Esophagus squamous epithelium (tissue), 5 donors: ENCODE measurements around the gene ASAP2. TPM values are rescaled to one million over a fixed set of nuclear protein-coding genes. Genes with fewer than 3 reads are reported as not detected.

Experiments used
- DNase-seq: peaks from one replicate; lab custom pipeline; 2025; lab: John Stamatoyannopoulos, UW
- H3K27ac ChIP-seq, 4 donors: fragments of 200-600 bp; sonication (generic); one replicate each; pipeline ENCODE4 v1.5.1; 2016 to 2019; ENCODE audit warnings: mild to moderate bottlenecking in 1 of 4
- H3K27me3 ChIP-seq, 4 donors: fragments of 200-600 bp; sonication (generic); 1 replicate in 3 of 4; 2 replicates in 1 of 4; pipeline versions ENCODE4 v1.5.1 to v1.6.0; 2017 to 2021; ENCODE audit warnings: antibody characterized with exemption in 1 of 4
- H3K36me3 ChIP-seq, 3 donors: fragments of 200-600 bp; sonication (generic); one replicate each; pipeline ENCODE4 v1.5.1; 2016 to 2019
- H3K4me1 ChIP-seq, 3 donors: fragments of 200-600 bp; sonication (generic); one replicate each; pipeline ENCODE4 v1.5.1; 2017 to 2019
- H3K4me3 ChIP-seq, 4 donors: fragments of 200-600 bp; sonication (generic); 1 replicate in 3 of 4; 2 replicates in 1 of 4; pipeline ENCODE4 v1.5.1; 2016 to 2019; ENCODE audit warnings: mild to moderate bottlenecking in 2 of 4, moderate library complexity in 1 of 4
- H3K9me3 ChIP-seq, 3 donors: fragments of 200-600 bp; sonication (generic); one replicate each; pipeline ENCODE4 v1.5.1; 2016 to 2019
- POLR2A ChIP-seq, 4 donors: fragments of 450-650 bp; IDR thresholded peaks; one replicate each; pipeline ENCODE4 v1.6.1; 2017; ENCODE audit warnings: antibody characterized with exemption in 4 of 4, mild to moderate bottlenecking in 4 of 4, moderate library complexity in 3 of 4
- WGBS, 2 donors: methylation state at CpG; one replicate each; pipeline ENCODE4 v1.1.5; 2018; 5-methylcytosine and 5-hydroxymethylcytosine counted together
- intact Hi-C: fragments of 100-400 bp; cut with DNase I; formaldehyde crosslinking; loops from one replicate; pipeline ENCODE4 v1.15.0; 2022
- total RNA-seq, 4 donors: library from RNA; depleted of rRNA; stranded (reverse); fragments of >200 nt; gene quantifications; one replicate each; pipeline ENCODE4 v1.1.0, GENCODE V29; 2016
- TF ChIP-seq, protein P1 (sequence below), 6 experiments: fragments of 450-650 bp in 4 of 6; fragments of 200-600 bp in 2 of 6; sonication (generic) in 2 of 6; IDR thresholded peaks; one replicate each; pipeline ENCODE4 v1.5.1; 2016 to 2019; ENCODE audit warnings: antibody characterized with exemption in 6 of 6, mild to moderate bottlenecking in 4 of 6, moderate library complexity in 4 of 6
- donor health status: DM: yes; HTN: yes; CAD: no.

The ASAP2 gene
- total RNA-seq, 4 donors from 2014 or later, result 3.3 to 15.3 (median 6.9) TPM

- Histone ChIP-seq H3K27ac (no peak overlapping the region), H3K4me1 (peaks cover 0 to 37% (median 15%) of the 10 kb centered on the region in 3 donors), H3K9me3 (no peaks in the 10 kb centered on the region), H3K4me3 (no peak overlapping the region), H3K27me3 (no peaks in the 10 kb centered on the region), H3K36me3 (peaks cover 0 to 20% (median 0%) of the 10 kb centered on the region in 3 donors)
- DNase-seq, result no peak
- intact Hi-C loops, result no loop called here
- 62 to 70% methylated on average over 4 to 8 of the region's 8 CpGs for WGBS, 2 donors
- no peak for TF ChIP-seq POLR2A (IDR thresholded peaks at IDR 0.05)
- TF ChIP-seq, protein P1, sequence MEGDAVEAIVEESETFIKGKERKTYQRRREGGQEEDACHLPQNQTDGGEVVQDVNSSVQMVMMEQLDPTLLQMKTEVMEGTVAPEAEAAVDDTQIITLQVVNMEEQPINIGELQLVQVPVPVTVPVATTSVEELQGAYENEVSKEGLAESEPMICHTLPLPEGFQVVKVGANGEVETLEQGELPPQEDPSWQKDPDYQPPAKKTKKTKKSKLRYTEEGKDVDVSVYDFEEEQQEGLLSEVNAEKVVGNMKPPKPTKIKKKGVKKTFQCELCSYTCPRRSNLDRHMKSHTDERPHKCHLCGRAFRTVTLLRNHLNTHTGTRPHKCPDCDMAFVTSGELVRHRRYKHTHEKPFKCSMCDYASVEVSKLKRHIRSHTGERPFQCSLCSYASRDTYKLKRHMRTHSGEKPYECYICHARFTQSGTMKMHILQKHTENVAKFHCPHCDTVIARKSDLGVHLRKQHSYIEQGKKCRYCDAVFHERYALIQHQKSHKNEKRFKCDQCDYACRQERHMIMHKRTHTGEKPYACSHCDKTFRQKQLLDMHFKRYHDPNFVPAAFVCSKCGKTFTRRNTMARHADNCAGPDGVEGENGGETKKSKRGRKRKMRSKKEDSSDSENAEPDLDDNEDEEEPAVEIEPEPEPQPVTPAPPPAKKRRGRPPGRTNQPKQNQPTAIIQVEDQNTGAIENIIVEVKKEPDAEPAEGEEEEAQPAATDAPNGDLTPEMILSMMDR (IDR thresholded peaks at IDR 0.05), result no peak
Measured at GRCh38 chr2:9280224-9280623, 73.6 kb downstream of the ASAP2 start.

- Histone ChIP-seq H3K9me3 (no peaks in the 10 kb centered on the region), H3K4me3 (no peak overlapping the region), H3K4me1 (peaks cover 0 to 37% (median 6%) of the 10 kb centered on the region in 3 donors), H3K27ac (no peak overlapping the region), H3K36me3 (peaks cover 0 to 20% (median 0%) of the 10 kb centered on the region in 3 donors), H3K27me3 (no peaks in the 10 kb centered on the region)
- TF ChIP-seq, protein P1 (IDR thresholded peaks at IDR 0.05), result no peak
- TF ChIP-seq POLR2A (IDR thresholded peaks at IDR 0.05), result no peak
- no peak for DNase-seq
- intact Hi-C loops, result no loop called here
- 93 to 96% methylated on average over 7 of the region's 7 CpGs for WGBS, 2 donors
Measured at GRCh38 chr2:9281145-9281544, 74.5 kb downstream of the ASAP2 start.

GRCh38 chr2:9282128-9283112 is 75.8 kb downstream of the ASAP2 start:
- DNase-seq, result no peak
- intact Hi-C loops, result no loop called here
- WGBS, 2 donors, result 80 to 81% methylated on average over 13 of the region's 13 CpGs
- Histone ChIP-seq H3K9me3 (no peaks in the 10 kb centered on the region), H3K27me3 (no peaks in the 10 kb centered on the region), H3K36me3 (peaks cover 0 to 20% (median 0%) of the 10 kb centered on the region in 3 donors), H3K4me1 (peaks cover 0 to 25% (median 0%) of the 10 kb centered on the region in 3 donors), H3K4me3 (no peak overlapping the region), H3K27ac (no peak overlapping the region)
- TF ChIP-seq, protein P1 (IDR thresholded peaks at IDR 0.05), result no peak
- no peak for TF ChIP-seq POLR2A (IDR thresholded peaks at IDR 0.05)

DNA sequence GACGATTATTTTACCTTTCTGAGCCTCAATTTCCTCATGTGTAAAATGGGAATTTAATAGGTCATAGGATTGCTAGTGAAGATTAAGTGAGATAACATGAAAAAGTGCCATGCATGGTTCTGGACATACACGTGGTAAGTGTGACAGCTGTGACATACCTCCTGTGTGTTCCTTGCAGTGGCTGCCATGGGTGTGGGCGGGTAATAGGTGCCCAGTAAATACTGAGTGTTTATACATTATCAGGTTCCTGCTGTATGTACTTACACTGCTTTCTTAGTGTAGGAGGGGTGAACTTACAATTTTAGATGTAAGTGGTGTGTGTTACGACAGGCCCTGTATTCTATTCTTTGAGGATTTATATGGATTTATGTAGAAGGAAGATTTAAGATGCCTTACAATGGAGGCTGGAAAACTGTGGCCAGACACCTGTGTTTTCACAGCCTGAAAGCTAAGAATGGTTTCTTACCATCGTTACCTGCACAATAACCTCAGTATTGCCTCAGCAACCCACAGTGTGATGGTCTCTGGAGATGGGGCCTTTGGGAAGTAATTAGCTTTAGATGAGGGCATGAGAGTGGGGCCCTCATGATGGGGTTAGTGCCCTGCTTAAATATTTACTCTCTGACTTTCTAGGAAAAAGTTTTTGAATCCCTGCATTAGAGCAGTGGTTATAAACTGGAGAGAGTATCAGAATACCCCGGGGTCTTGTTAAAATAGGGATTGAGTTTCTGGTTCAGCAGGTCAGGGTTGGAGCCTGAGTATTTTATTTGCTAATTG is 78.1 kb downstream of the ASAP2 start:
- no peak for TF ChIP-seq POLR2A (IDR thresholded peaks at IDR 0.05)
- TF ChIP-seq, protein P1 (IDR thresholded peaks at IDR 0.05), result no peak
- 56 to 76% methylated on average over 6 of the region's 6 CpGs for WGBS, 2 donors

More for the DNA sequence above, 78.1 kb downstream of the ASAP2 start:
- Histone ChIP-seq H3K4me1 (peaks cover 0 to 18% (median 0%) of the 10 kb centered on the region in 3 donors), H3K9me3 (no peaks in the 10 kb centered on the region), H3K36me3 (peaks cover 0 to 20% (median 0%) of the 10 kb centered on the region in 3 donors), H3K27ac (no peak overlapping the region), H3K4me3 (no peak overlapping the region), H3K27me3 (no peaks in the 10 kb centered on the region)
- intact Hi-C loops, result no loop called here
- DNase-seq, result no peak
